RWPE1 (cell line): ENCODE results near the gene NFIA.

ENCODE experiments used
- CTCF ChIA-PET: fragments of 350-600 bp; sonication (Branson Sonifier 250); formaldehyde crosslinking; extraction: SDS; loops from one replicate; lab custom pipeline; 2021; lab: Yijun Ruan, JAX
- POLR2A ChIA-PET: fragments of 400-600 bp; formaldehyde crosslinking; extraction: SDS; loops from one replicate; lab custom pipeline; 2020; ENCODE audit warnings: antibody characterized with exemption; ENCODE audit not compliant: low non-redundant PET; lab: Yijun Ruan, JAX
- DNase-seq: peaks from one replicate; pipeline ENCODE4 v3.0.0; 2012; ENCODE audit warnings: low spot score
- H3K27ac ChIP-seq: fragments of 450-650 bp; 2 replicates; pipeline ENCODE4 v1.5.1; 2017
- TF ChIP-seq, protein P1 (sequence below): fragments of 450-650 bp; conservative IDR thresholded peaks from 2 replicates; pipeline ENCODE4 v1.5.1; 2017; ENCODE audit warnings: low read depth, mild to moderate bottlenecking

The NFIA gene

DNA sequence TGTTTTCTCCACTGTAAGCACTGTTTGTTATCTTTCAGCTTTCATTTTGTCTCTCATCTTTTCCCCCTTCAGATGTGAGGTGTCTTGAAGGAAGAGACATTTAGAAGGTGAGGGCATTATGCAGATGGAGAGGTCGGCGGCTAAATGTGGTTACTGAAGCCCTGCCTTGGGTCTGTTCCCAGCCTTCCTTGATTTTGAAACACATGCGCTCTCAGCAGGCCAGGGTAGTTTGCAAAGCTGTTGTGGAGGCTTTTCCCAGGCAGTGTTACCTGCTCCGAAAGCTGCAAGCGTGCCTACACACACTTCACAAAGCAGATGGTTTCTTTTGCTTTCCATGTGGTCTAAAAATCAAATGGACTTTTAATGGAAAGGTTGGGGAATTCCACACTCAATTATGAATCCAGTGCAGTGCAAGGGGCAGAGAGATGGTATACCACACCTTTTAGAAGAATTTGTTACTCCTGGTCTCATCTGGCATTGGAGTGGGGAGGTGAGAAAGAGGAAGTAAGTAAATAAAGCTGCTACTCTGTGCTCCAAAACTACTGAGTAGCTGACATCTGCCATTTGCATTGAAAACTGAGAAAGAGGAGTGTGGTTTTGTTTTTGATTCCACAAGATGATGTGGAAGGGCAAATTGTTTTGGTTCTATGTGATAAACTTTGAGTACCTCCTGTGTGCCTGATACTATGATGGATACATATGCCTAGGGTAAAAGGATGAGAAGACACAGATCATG lies 91.9 kb downstream of the NFIA start:
- H3K27ac ChIP-seq, result no peak overlapping the region
- TF ChIP-seq, protein P1, sequence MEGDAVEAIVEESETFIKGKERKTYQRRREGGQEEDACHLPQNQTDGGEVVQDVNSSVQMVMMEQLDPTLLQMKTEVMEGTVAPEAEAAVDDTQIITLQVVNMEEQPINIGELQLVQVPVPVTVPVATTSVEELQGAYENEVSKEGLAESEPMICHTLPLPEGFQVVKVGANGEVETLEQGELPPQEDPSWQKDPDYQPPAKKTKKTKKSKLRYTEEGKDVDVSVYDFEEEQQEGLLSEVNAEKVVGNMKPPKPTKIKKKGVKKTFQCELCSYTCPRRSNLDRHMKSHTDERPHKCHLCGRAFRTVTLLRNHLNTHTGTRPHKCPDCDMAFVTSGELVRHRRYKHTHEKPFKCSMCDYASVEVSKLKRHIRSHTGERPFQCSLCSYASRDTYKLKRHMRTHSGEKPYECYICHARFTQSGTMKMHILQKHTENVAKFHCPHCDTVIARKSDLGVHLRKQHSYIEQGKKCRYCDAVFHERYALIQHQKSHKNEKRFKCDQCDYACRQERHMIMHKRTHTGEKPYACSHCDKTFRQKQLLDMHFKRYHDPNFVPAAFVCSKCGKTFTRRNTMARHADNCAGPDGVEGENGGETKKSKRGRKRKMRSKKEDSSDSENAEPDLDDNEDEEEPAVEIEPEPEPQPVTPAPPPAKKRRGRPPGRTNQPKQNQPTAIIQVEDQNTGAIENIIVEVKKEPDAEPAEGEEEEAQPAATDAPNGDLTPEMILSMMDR, result no peak
- POLR2A ChIA-PET, result no interaction called here
- CTCF ChIA-PET, result no interaction called here
- no peak for DNase-seq

DNA sequence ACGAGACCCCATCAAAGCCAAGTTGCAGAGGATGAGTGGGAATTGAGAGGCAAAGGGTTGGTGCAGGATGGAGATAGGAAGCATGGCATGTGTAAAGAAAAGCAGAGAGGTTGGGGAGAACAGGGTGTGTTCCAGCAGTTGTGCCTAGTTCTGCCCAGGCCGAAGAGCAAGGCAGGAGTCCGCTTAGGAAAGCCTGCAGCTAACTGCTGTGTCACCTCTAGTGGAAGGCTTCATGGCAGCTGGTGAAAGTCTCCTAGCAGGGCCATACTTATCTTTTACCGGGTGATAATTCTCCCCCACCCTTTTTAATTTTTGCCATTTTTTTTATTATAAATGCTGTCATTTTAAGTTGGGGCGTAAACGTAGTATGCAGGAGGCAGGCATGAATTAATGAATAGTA lies 93.6 kb downstream of the NFIA start:
- H3K27ac ChIP-seq, result no peak overlapping the region
- no peak for DNase-seq
- ChIA-PET POLR2A (no interaction called here), CTCF (no interaction called here)
- TF ChIP-seq, protein P1, result no peak

DNA sequence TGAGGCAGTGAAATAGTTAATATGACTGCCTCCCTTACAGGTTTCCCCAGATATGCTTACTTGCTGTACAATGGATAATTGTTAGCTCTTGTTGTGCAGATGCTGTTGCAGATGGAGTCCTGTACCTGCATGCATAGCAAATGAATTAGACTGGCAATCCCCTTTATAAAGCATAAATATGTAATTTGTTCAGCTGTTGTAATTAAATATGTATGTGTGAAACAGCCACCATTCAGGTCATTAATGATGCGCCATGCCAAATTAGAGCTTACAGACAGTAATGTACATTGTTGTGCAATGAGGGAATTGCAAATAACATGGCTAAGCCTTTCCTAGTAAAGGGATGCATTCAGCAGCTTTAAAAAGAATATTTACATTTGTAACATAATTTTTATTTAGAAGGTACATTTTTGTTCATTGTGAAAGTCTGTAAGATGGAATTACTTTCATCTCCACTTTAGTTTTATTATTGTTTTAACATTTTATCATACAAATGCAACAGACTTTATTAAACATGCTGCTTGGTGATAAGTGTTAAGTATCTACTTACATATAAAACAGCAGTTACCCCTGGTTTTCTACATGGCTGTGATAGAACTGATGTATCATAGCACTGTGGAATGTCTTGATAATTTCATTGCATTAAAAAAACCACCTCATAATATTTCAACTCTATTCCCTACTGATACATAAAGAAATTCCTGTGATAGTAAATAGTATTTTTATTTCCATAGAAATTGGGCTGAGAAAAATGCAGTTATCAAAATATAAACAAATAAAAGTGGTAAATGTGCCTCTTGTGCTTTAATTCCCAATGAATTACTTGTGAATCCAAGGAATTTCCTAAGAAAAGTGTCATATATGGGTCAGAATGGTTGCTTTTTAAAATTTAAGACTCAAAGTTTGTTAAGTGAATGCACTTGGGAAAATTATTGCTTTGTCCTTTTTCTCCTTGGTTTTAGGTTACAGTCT lies 99.0 kb downstream of the NFIA start:
- no peak overlapping the region for H3K27ac ChIP-seq
- DNase-seq, result no peak
- TF ChIP-seq, protein P1, result no peak
- ChIA-PET CTCF (interaction anchor here (0.5 to 0.7 kb wide), 2 partner anchors 130 to 312 kb away, joined by 3 read pairs; no protein-coding TSS in a partner anchor), POLR2A (no interaction called here)

DNA sequence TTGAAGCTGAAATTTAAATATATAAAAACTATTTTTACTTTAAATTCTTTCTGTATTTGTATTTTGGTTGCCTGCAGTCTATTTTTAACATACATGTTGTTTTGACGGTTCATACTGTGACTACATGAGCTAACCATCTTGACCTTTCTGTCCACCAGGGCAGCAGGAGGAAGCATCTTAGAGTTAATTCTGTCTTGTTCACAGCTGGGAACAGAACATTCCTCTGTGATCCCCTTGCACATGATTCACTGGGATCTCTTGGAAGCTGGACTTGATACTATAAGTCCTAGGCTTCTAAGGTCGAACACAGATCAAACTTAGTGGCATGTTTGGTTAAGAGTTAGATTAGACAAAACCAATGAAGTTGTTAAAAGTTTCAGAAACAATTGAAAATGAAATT lies 99.7 kb downstream of the NFIA start:
- CTCF ChIA-PET, result interaction anchor here (0.5 to 0.7 kb wide), 2 partner anchors 131 to 311 kb away, joined by 3 read pairs; no protein-coding TSS in a partner anchor
- POLR2A ChIA-PET, result no interaction called here
- TF ChIP-seq, protein P1, result no peak
- DNase-seq, result peak; percentile 15
- H3K27ac ChIP-seq, result no peak overlapping the region

DNA sequence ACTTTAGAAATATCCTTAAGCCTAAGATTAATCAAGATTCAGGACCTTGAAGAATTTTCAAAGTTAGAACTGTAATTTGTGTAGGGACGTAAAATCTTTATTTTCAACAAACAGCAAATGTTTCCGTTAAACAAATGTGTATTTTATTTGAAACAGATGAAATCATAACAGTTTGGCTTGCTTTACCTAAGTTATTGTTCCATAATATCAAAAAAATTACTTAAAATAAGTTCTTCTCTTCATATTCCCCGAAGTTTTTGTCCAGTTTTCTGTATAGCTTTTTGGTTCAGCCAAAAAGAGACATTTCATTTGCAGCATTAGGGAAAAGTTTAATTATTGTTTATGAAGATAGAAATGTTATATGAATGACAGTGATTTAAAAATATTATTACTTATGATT lies 100.1 kb downstream of the NFIA start:
- no peak overlapping the region for H3K27ac ChIP-seq
- no peak for DNase-seq
- POLR2A ChIA-PET, result no interaction called here
- CTCF ChIA-PET, result interaction anchor here (0.7 kb wide), 1 partner anchor 310 kb away, joined by 3 read pairs; no protein-coding TSS in a partner anchor
- TF ChIP-seq, protein P1, result no peak

DNA sequence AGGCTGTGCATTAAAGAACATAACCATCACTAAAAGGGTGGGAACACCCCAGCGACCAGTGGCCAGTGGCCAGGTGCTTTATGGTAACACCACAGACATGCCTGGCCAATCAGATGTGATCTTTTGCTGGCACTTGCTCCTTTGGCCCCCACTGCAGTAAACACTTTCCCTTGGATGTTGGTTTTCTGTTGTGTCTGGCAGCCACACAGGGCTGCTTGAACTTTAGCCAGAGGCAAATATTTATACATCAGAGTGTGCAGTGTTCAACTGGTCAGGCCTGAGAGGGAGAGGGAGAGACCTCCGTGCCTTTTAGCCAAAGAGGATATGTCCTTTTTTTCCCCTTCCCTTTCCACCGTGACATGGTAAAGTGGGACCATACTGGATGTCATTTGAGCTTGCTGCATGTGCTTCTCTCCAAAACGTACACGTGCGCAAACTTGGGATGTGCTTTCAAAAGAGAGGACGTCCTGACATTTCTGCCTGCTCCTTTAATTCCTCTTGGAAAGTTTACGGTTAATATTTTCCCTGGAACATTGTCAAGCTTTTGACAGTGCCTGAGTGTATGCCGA lies 101.2 kb downstream of the NFIA start:
- peak overlapping the region; percentile 88 for H3K27ac ChIP-seq
- TF ChIP-seq, protein P1, result no peak
- ChIA-PET POLR2A (no interaction called here), CTCF (no interaction called here)
- DNase-seq, result no peak
